ENCODE measurements around the gene IAH1.
"Not testable (repeated sequence)": the region's sequence is repeated elsewhere in the genome, so short reads cannot be mapped to it uniquely, and the experiment has no call there.

DNA sequence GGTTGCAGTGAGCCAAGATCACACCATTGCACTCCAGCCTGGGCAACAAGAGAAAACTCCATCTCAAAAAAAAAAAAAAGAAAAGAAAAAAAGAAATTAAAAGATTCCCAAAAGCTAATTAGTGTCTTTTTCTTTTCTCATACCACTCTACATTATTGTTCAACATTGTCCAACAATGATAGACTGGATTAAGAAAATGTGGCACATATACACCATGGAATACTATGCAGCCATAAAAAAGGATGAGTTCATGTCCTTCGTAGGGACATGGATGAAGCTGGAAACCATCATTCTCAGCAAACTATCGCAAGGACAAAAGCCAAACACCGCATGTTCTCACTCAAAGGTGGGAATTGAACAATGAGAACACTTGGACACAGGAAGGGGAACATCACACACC, 39.6 kb downstream of the IAH1 start:
- TF ChIP-seq, protein P1, sequence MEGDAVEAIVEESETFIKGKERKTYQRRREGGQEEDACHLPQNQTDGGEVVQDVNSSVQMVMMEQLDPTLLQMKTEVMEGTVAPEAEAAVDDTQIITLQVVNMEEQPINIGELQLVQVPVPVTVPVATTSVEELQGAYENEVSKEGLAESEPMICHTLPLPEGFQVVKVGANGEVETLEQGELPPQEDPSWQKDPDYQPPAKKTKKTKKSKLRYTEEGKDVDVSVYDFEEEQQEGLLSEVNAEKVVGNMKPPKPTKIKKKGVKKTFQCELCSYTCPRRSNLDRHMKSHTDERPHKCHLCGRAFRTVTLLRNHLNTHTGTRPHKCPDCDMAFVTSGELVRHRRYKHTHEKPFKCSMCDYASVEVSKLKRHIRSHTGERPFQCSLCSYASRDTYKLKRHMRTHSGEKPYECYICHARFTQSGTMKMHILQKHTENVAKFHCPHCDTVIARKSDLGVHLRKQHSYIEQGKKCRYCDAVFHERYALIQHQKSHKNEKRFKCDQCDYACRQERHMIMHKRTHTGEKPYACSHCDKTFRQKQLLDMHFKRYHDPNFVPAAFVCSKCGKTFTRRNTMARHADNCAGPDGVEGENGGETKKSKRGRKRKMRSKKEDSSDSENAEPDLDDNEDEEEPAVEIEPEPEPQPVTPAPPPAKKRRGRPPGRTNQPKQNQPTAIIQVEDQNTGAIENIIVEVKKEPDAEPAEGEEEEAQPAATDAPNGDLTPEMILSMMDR (IDR thresholded peaks at IDR 0.05; ENCODE audit: extremely low read depth in 1 of 2, insufficient read depth in 1 of 2, low read depth in 1 of 2, low read length in 2 of 2): not testable (repeated sequence)
- TF ChIP-seq, protein P2, sequence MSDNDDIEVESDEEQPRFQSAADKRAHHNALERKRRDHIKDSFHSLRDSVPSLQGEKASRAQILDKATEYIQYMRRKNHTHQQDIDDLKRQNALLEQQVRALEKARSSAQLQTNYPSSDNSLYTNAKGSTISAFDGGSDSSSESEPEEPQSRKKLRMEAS (IDR thresholded peaks at IDR 0.05; ENCODE audit: insufficient read depth, insufficient read length): not testable (repeated sequence)

Measured in endothelial cell of umbilical vein (primary cell).